BLaER1 (cell line): ENCODE data around the gene CRISPLD2.

Experiments
- H3K27ac ChIP-seq: shearing (Covaris generic); formaldehyde crosslinking; 2 replicates; pipeline ENCODE4 v1.8.1; 2022
- H3K27me3 ChIP-seq: shearing (Covaris generic); formaldehyde crosslinking; 2 replicates; pipeline ENCODE4 v1.8.1; 2022
- H3K36me3 ChIP-seq: shearing (Covaris generic); formaldehyde crosslinking; 2 replicates; pipeline ENCODE4 v1.8.1; 2022
- H3K4me1 ChIP-seq: shearing (Covaris generic); formaldehyde crosslinking; 2 replicates; pipeline ENCODE4 v1.8.1; 2022
- H3K4me2 ChIP-seq: shearing (Covaris generic); formaldehyde crosslinking; 2 replicates; pipeline ENCODE4 v1.8.1; 2022
- H3K4me3 ChIP-seq: shearing (Covaris generic); formaldehyde crosslinking; 2 replicates; pipeline ENCODE4 v1.8.1; 2022
- H3K9ac ChIP-seq: shearing (Covaris generic); formaldehyde crosslinking; 2 replicates; pipeline ENCODE4 v1.8.1; 2022
- H3K9me3 ChIP-seq: shearing (Covaris generic); formaldehyde crosslinking; 2 replicates; pipeline ENCODE4 v1.8.1; 2022
- H4K20me1 ChIP-seq: shearing (Covaris generic); formaldehyde crosslinking; 2 replicates; pipeline ENCODE4 v1.8.1; 2022
- Cebpa-rat ChIP-seq: shearing (Covaris generic); IDR thresholded peaks from 2 replicates; pipeline ENCODE4 v1.8.1; 2022

CRISPLD2 gene

DNA sequence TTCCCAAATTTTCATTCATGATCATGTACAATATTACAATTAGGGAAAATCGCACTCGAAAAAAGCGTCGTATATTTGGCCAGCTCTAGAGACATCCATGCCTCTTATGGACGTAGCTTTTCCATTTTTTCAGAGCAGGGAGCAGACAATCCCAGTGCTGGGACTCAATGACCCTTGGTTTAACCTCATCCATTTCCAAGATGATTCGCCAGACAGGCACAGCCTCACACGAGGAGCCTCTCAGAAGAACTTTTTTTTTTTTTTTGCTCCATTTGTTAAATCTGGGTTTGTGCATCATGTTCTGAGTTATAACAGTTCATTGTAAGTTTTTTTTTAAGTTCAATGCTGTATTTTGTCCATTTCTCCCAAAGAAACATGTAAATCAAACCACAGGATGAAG lies 99.5 kb downstream of the CRISPLD2 start:
- Histone ChIP-seq H3K4me2 (no peak overlapping the region), H4K20me1 (0 out of 2 replicates have a peak, but pooled peaks cover 5% of the 10 kb centered on the region), H3K4me1 (peaks cover 51% of the 10 kb centered on the region), H3K27ac (no peak overlapping the region), H3K9ac (no peak overlapping the region), H3K36me3 (no peaks in the 10 kb centered on the region), H3K27me3 (no peaks in the 10 kb centered on the region), H3K4me3 (no peak overlapping the region), H3K9me3 (no peaks in the 10 kb centered on the region)
- TF ChIP-seq Cebpa-rat: no peak

DNA sequence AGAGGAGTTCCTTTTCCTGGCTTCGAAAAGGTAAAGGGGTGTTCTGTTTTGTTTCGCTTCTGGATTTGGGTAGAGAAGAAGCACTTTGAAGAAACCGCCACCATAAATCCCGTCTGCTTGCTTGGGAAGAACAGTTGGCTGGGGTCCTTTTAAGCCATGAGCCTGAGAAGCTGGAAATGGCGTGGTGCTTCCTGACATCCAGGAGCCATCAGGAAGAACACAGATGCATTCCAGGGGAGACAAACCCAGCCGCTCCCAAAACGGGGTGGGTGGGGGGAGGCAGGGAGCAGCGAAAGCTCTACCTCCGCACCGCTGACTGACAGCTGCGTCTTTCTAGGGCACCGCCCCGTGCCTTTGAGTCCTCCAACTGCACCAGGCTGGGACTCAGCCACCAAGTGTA lies 99.9 kb downstream of the CRISPLD2 start:
- H4K20me1 ChIP-seq: 0 out of 2 replicates have a peak, but pooled peaks cover 5% of the 10 kb centered on the region
- no peak overlapping the region for H3K9ac ChIP-seq
- H3K4me3 ChIP-seq: no peak overlapping the region
- no peaks in the 10 kb centered on the region for H3K27me3 ChIP-seq
- peaks cover 55% of the 10 kb centered on the region for H3K4me1 ChIP-seq
- H3K4me2 ChIP-seq: no peak overlapping the region
- H3K27ac ChIP-seq: no peak overlapping the region
- H3K9me3 ChIP-seq: no peaks in the 10 kb centered on the region
- no peak for TF ChIP-seq Cebpa-rat
- H3K36me3 ChIP-seq: no peaks in the 10 kb centered on the region

DNA sequence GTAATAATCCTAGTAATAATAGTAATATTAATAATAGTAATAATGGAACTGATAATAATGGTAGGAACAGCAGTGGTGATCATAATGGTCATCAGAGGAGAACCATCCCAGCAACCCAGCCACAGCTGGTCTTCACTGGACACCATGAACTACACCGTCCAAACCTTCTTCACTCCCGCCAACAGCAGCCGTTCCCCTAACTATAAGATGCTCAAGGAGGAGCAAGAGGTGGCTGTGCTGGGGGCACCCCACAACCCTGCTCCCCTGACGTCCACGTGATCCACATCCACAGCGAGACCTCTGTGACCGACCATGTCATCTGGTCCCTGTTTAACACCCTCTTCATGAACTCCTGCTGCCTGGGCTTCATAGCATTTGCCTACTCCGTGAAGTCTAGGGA lies 100.5 kb downstream of the CRISPLD2 start:
- Histone ChIP-seq H4K20me1 (0 out of 2 replicates have a peak, but pooled peaks cover 5% of the 10 kb centered on the region), H3K27me3 (no peaks in the 10 kb centered on the region), H3K4me2 (no peak overlapping the region), H3K4me3 (no peak overlapping the region), H3K36me3 (no peaks in the 10 kb centered on the region), H3K9ac (no peak overlapping the region), H3K27ac (no peak overlapping the region), H3K9me3 (no peaks in the 10 kb centered on the region), H3K4me1 (peaks cover 61% of the 10 kb centered on the region)
- no peak for TF ChIP-seq Cebpa-rat

DNA sequence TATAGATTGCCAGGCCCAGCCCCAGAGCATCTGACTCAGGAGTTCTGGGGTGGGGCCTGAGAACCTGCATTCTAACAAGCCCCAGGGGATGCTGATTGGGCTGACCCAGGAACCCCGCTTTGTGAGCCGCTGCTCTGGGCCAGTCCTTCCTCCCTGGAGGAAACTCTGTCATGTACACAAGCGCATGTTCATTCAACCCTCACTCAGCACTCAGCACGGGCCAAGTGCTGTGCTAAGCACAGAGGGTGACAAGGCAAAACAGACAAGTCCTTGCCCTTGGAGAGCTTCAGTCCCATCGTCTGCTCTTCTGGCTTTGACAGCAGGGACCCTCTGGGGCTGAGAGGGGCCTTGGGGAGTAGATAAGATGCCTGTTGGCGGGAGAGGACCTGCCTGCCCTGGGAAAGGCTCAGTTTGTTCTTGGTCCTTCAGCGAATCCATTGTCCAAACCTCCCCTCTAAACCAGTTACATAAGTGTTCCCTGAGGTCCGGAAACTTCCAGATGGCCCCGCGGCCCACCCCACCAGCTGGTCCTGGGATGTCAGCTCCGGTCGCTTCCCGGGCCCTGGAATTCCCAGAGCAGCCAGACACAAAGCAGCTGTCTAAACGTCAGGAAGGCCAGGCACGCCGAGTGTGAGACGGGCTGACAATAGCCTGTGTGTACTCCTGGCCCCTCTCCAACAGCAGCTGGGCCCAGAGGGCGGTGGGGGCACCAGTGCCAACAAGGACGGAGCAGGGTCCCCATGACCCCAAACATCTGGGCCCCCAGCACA lies 102.8 kb downstream of the CRISPLD2 start:
- Histone ChIP-seq H3K9ac (peak overlapping the region; percentile 36), H4K20me1 (no peaks in the 10 kb centered on the region), H3K4me1 (peaks cover 45% of the 10 kb centered on the region), H3K4me2 (peak overlapping the region; percentile 63), H3K27me3 (no peaks in the 10 kb centered on the region), H3K27ac (peak overlapping the region; percentile 33; the same call in 1 of the 2 replicates), H3K4me3 (no peak overlapping the region), H3K36me3 (no peaks in the 10 kb centered on the region), H3K9me3 (no peaks in the 10 kb centered on the region)
- TF ChIP-seq Cebpa-rat: no peak

DNA sequence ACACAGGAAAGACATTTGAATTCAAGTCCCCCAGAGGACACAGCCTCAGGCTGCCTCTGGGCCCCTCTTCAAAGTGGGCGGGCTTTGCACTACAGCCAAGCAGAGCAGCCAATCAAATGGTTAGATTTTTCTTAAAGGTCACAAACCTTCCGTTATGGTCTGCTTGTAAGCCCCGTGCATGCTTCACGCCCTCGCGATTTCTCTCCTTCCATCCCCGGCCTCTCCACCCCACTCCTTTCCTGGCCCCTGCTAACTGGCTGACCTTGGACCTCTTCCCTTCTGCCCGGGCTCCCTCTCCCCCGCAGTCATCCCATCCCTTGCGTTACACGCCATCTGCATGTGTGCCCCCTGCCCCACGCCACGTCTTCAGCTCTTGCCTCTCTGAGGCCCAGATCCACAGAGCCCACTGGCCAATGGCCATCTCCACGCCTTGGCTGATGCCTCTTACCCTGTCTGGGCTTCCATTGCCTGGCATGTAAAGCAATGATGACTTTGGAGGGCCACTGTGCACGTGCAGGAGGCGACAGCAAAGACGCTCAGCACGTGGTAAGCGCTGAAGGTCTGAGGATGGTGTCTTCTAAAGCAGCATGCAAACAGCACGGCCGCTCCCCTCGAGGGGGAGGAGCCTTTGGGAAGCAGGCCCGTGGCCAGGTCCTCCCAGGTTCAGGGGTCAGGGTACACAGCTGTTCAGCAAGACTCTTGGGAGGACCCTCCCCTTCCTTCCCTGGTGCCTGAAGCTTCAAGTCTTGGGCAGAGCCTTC lies 104.7 kb downstream of the CRISPLD2 start:
- H3K4me1 ChIP-seq: peaks cover 48% of the 10 kb centered on the region
- no peaks in the 10 kb centered on the region for H3K36me3 ChIP-seq
- no peaks in the 10 kb centered on the region for H4K20me1 ChIP-seq
- H3K9me3 ChIP-seq: no peaks in the 10 kb centered on the region
- H3K4me3 ChIP-seq: no peak overlapping the region
- TF ChIP-seq Cebpa-rat: no peak
- H3K27ac ChIP-seq: no peak overlapping the region
- H3K4me2 ChIP-seq: peak overlapping the region; percentile 77
- H3K9ac ChIP-seq: no peak overlapping the region
- no peaks in the 10 kb centered on the region for H3K27me3 ChIP-seq

DNA sequence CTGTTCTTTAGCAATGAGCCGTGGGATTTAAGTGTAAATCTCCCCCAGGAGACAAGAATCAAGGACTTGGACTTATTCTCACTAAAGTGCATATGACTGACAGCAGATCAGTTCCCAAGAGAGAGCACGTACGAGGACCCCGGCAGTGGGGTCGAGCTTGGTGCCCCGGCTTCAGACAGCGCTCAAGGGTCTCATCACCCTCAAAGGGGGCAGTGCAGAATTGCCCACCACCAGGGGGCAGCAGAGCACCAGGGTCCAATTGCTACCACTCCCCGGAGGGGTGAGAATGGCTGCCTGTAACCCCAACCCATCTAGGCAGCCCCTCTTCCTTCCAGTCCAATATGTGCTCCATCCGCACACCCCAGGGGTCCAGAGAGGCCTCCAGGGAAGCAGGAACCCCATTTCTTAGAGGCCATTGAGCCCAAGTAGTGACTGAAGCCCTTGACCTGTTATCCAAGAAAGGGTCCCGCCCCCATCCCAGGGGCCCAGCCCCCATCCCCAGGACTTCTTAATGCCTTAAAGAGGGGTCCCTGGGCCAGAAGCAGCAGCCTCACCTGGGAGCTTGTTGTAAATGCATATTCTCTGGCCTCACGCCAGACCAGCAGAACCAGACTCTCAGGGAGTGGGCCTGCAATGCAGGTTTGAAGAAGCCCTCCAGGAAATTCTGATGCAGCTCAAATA lies 105.4 kb downstream of the CRISPLD2 start:
- H3K36me3 ChIP-seq: no peaks in the 10 kb centered on the region
- H4K20me1 ChIP-seq: no peaks in the 10 kb centered on the region
- H3K9ac ChIP-seq: no peak overlapping the region
- TF ChIP-seq Cebpa-rat: no peak
- peak overlapping the region; percentile 77 for H3K4me2 ChIP-seq
- no peak overlapping the region for H3K27ac ChIP-seq
- peaks cover 56% of the 10 kb centered on the region for H3K4me1 ChIP-seq
- no peak overlapping the region for H3K4me3 ChIP-seq
- no peaks in the 10 kb centered on the region for H3K9me3 ChIP-seq
- no peaks in the 10 kb centered on the region for H3K27me3 ChIP-seq

DNA sequence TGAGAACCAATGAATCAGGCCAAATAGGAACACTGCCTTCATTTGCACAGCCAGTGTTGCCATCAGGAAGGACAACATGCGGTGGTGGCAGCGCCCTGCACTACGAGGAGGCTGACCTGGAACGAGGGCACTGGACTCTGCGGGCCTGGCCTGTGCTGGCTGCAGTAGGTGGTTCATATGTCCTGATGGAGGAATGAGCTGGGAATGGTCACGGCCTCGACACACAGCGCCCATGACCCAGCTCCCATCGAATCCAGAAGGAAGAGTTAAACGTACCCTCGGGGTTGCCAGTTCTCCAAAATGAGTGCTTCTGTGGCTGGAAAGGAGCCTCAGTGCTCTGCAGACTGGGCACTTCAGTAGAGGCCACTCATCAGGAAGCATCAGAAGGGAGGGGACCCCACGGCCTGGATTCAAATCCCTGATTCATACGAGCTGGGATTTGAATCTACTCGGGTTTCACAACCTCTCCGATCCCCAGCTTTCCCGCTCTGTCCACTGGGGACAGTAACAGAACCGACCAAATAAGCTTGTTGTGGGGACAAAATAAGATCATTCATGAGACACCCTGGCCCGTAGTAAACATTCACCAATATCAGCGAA lies 106.1 kb downstream of the CRISPLD2 start:
- no peaks in the 10 kb centered on the region for H3K27me3 ChIP-seq
- H3K4me2 ChIP-seq: no peak overlapping the region
- TF ChIP-seq Cebpa-rat: no peak
- no peak overlapping the region for H3K27ac ChIP-seq
- no peaks in the 10 kb centered on the region for H3K36me3 ChIP-seq
- H3K9ac ChIP-seq: no peak overlapping the region
- H3K4me1 ChIP-seq: peaks cover 58% of the 10 kb centered on the region
- H3K4me3 ChIP-seq: no peak overlapping the region
- no peaks in the 10 kb centered on the region for H4K20me1 ChIP-seq
- H3K9me3 ChIP-seq: no peaks in the 10 kb centered on the region

DNA sequence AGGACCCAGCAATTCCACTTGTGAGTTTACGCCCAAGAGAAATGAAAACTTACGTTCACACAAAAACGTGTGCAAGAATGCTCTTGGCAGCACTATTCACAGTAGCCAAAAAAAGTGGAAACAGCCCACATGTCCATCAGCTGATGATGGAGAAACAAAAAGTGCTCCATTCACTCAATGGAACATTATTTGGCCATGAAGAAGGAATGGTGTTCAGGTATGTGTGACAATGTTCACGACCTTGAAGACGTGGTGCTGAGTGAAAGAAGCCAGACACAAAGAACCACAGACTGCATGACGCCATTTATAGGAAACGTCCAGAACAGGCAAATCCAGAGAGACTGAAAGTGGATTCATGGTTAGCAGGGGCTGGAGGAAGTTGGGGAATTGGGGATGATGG lies 106.7 kb downstream of the CRISPLD2 start:
- TF ChIP-seq Cebpa-rat: no peak
- Histone ChIP-seq H3K4me1 (peaks cover 58% of the 10 kb centered on the region), H3K4me3 (no peak overlapping the region), H3K27me3 (no peaks in the 10 kb centered on the region), H4K20me1 (no peaks in the 10 kb centered on the region), H3K9me3 (no peaks in the 10 kb centered on the region), H3K27ac (no peak overlapping the region), H3K36me3 (no peaks in the 10 kb centered on the region), H3K9ac (no peak overlapping the region), H3K4me2 (no peak overlapping the region)

DNA sequence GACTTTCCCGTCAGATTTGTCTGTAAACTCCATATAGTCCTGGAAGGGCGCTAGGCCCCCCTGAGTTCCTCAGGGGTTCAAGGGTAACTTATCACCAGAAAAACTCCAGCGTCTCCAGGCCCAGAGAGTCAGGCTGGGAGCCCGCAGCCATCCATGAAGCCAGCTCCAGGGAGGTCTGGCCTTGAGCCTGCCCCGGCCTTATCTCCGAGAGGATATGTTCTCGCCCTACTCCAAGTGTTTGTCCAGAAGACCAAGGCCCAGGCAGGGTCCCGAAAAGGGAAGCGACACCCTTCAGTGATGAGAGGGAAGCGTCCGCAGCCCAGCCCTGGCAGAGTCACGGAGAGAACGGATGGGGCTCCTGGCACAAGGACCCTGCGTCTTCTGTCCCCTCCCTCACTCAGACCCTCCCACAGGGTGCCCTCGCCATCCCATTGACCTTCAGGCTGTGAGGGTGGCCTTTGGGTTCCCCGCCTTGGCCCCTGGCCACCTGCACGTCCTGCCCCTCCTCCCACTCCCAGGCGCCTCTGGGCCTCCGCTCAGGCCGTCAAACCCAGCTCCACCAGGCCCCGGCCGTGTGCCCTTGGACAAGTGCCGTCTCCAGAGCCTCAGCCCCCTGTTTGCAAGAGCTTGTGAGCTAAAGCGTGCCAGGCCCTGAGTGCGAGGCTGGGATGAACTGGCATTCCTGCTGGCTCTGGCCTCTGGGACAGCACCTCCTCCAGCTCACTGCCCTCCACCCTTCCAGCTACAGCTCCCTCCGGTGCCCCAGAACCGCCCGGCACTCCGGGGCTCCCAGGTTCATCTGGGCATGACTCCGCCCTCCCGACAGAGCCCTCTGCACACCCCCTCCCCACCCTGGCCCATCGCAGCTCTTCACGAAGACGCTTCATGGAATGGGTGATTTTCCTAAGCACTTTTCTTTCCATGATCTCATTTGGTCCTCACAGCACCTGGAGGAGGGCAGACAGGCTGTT lies 108.1 kb downstream of the CRISPLD2 start:
- H3K9ac ChIP-seq: no peak overlapping the region
- H3K9me3 ChIP-seq: no peaks in the 10 kb centered on the region
- no peak overlapping the region for H3K4me3 ChIP-seq
- no peaks in the 10 kb centered on the region for H4K20me1 ChIP-seq
- no peak overlapping the region for H3K27ac ChIP-seq
- no peaks in the 10 kb centered on the region for H3K36me3 ChIP-seq
- no peaks in the 10 kb centered on the region for H3K27me3 ChIP-seq
- peaks cover 58% of the 10 kb centered on the region for H3K4me1 ChIP-seq
- no peak for TF ChIP-seq Cebpa-rat
- H3K4me2 ChIP-seq: no peak overlapping the region
